Measurements from ENCODE around the gene RMRP. TPM values are rescaled to one million over a fixed set of nuclear protein-coding genes. Genes with fewer than 3 reads are reported as not detected.
A peak's percentile ranks its signal among the peaks of the same experiment; 100 is the strongest.

Gene RMRP
- total and polyA plus RNA-seq, 5 experiments from 2014 or later = 33.0 to 21,271 (median 14,495) TPM; not detected in 2

GRCh38 chr9:35695943-35696401 is 38.2 kb upstream of the RMRP start:
- no peaks in the 10 kb centered on the region for H3K9me3 Mint-ChIP-seq
- peaks cover 14 to 21% (median 15%) of the 10 kb centered on the region in 4 donors for H3K4me1 Mint-ChIP-seq
- POLR2A ChIA-PET = interaction anchor here (0.6 to 1.7 kb wide), 9 partner anchors 10 to 91 kb away, joined by 3 to 12 read pairs (median 4); partner anchors contain the start of genes CCDC107 and RMRP
- no peak overlapping the region for H3K4me3 Mint-ChIP-seq
- ATAC-seq (no peak), DNase-seq (no peak)
- H3K27me3 Mint-ChIP-seq = no peaks in the 10 kb centered on the region
- H3K36me3 Mint-ChIP-seq = peaks cover 0 to 16% (median 0%) of the 10 kb centered on the region in 3 donors
- peak overlapping the region in 3 of 10 donors; percentile 15 to 79 (median 69) for H3K27ac Mint-ChIP-seq

- POLR2A ChIA-PET = interaction anchor here (0.7 to 3.3 kb wide), 8 partner anchors 9 to 88 kb away, joined by 3 to 19 read pairs (median 5); partner anchors contain the start of genes ARHGEF39, CREB3, SIT1 and TLN1
- Mint-ChIP-seq H3K4me1 (peaks cover 18 to 33% (median 26%) of the 10 kb centered on the region in 4 donors), H3K27ac (peak overlapping the region in 7 of 10 donors; percentile 17 to 77 (median 48)), H3K9me3 (no peaks in the 10 kb centered on the region), H3K36me3 (peaks cover 0 to 3% (median 0%) of the 10 kb centered on the region in 3 donors), H3K4me3 (peak overlapping the region; percentile 86 to 94 (median 88)), H3K27me3 (no peaks in the 10 kb centered on the region)
- DNase-seq (no peak), ATAC-seq (no peak)
Measured at GRCh38 chr9:35691757-35692301, 34.0 kb upstream of the RMRP start.

GRCh38 chr9:35691334-35691650 is 33.5 kb upstream of the RMRP start:
- H3K4me1 Mint-ChIP-seq = peaks cover 12 to 27% (median 21%) of the 10 kb centered on the region in 4 donors
- no peaks in the 10 kb centered on the region for H3K36me3 Mint-ChIP-seq
- no peak for DNase-seq
- POLR2A ChIA-PET = interaction anchor here (0.9 to 3.3 kb wide), 9 partner anchors 8 to 87 kb away, joined by 3 to 19 read pairs (median 8); partner anchors contain the start of genes ARHGEF39, CCDC107, CREB3 and RMRP
- peak in 1 of 2 donors; percentile 31 for ATAC-seq
- peak overlapping the region; percentile 29 to 87 (median 78) for H3K27ac Mint-ChIP-seq
- H3K4me3 Mint-ChIP-seq = peak overlapping the region; percentile 86 to 94 (median 88)
- no peaks in the 10 kb centered on the region for H3K9me3 Mint-ChIP-seq
- no peaks in the 10 kb centered on the region for H3K27me3 Mint-ChIP-seq

- H3K27me3 Mint-ChIP-seq = no peaks in the 10 kb centered on the region
- POLR2A ChIA-PET = interaction anchor here (0.9 to 3.3 kb wide), 9 partner anchors 12 to 87 kb away, joined by 3 to 19 read pairs (median 8); partner anchors contain the start of genes ARHGEF39, CCDC107, CREB3 and RMRP
- H3K36me3 Mint-ChIP-seq = no peaks in the 10 kb centered on the region
- no peaks in the 10 kb centered on the region for H3K9me3 Mint-ChIP-seq
- DNase-seq = peak in 7 of 10 donors; percentile 17 to 39 (median 30)
- peaks cover 11 to 27% (median 21%) of the 10 kb centered on the region in 4 donors for H3K4me1 Mint-ChIP-seq
- H3K27ac Mint-ChIP-seq = peak overlapping the region; percentile 29 to 87 (median 78)
- peak; percentile 63 to 71 for ATAC-seq
- peak overlapping the region; percentile 86 to 94 (median 88) for H3K4me3 Mint-ChIP-seq
Measured at GRCh38 chr9:35690614-35691333, 33.0 kb upstream of the RMRP start.

- POLR2A ChIA-PET = interaction anchor here (1.3 to 3.3 kb wide), 8 partner anchors 13 to 73 kb away, joined by 4 to 19 read pairs (median 10); partner anchors contain the start of genes ARHGEF39, CCDC107, CD72 and CREB3
- DNase-seq = no peak
- Mint-ChIP-seq H3K36me3 (no peaks in the 10 kb centered on the region), H3K4me3 (peak overlapping the region; percentile 69 to 90 (median 83)), H3K27ac (peak overlapping the region in 4 of 10 donors; percentile 43 to 67 (median 56)), H3K27me3 (no peaks in the 10 kb centered on the region), H3K9me3 (no peaks in the 10 kb centered on the region), H3K4me1 (peaks cover 11 to 27% (median 21%) of the 10 kb centered on the region in 4 donors)
- ATAC-seq = peak; percentile 7 to 21
Measured at GRCh38 chr9:35690294-35690613, 32.4 kb upstream of the RMRP start.

GRCh38 chr9:35689542-35690293 is 31.9 kb upstream of the RMRP start, which contains the start of gene TPM2:
TSS of gene TPM2 (minus strand) at chr9:35689925. CDS start at chr9:35689817, 108 bp downstream.
- Mint-ChIP-seq H3K36me3 (no peaks in the 10 kb centered on the region), H3K9me3 (no peaks in the 10 kb centered on the region), H3K4me3 (peak within 1 kb of the TSS; percentile 86 to 94 (median 88)), H3K27ac (peak within 1 kb of the TSS; percentile 68 to 89 (median 80)), H3K27me3 (no peaks in the 10 kb centered on the region), H3K4me1 (peaks cover 11 to 27% (median 21%) of the 10 kb centered on the region in 4 donors)
- DNase-seq (no peak), ATAC-seq (no peak)
- POLR2A ChIA-PET = interaction anchor here (0.6 to 3.3 kb wide), 8 partner anchors 25 to 592 kb away, joined by 3 to 19 read pairs (median 10); partner anchors contain the start of genes ARHGEF39, CCDC107, CD72 and CREB3

GRCh38 chr9:35688558-35689541 is 31.0 kb upstream of the RMRP start:
- ATAC-seq (peak in 1 of 2 donors; percentile 42), DNase-seq (no peak)
- H3K36me3 Mint-ChIP-seq = no peaks in the 10 kb centered on the region
- peak overlapping the region in 9 of 10 donors; percentile 37 to 89 (median 77) for H3K27ac Mint-ChIP-seq
- peak overlapping the region; percentile 47 to 79 (median 70) for H3K4me3 Mint-ChIP-seq
- H3K27me3 Mint-ChIP-seq = no peaks in the 10 kb centered on the region
- peaks cover 11 to 27% (median 21%) of the 10 kb centered on the region in 4 donors for H3K4me1 Mint-ChIP-seq
- POLR2A ChIA-PET = interaction anchor here (0.6 to 3.3 kb wide), 9 partner anchors 13 to 591 kb away, joined by 3 to 14 read pairs (median 5); partner anchors contain the start of genes CD72, CREB3, SIT1 and TLN1
- no peaks in the 10 kb centered on the region for H3K9me3 Mint-ChIP-seq

GRCh38 chr9:35687972-35688557 is 30.2 kb upstream of the RMRP start:
- POLR2A ChIA-PET = interaction anchor here (0.7 to 2.1 kb wide), 7 partner anchors 12 to 74 kb away, joined by 3 to 8 read pairs (median 4); partner anchors contain the start of gene CD72
- ATAC-seq (no peak), DNase-seq (no peak)
- Mint-ChIP-seq H3K4me1 (peaks cover 11 to 27% (median 21%) of the 10 kb centered on the region in 4 donors), H3K27ac (peak overlapping the region in 5 of 10 donors; percentile 5 to 89 (median 37)), H3K9me3 (no peaks in the 10 kb centered on the region), H3K36me3 (no peaks in the 10 kb centered on the region), H3K4me3 (peak overlapping the region in 2 of 10 donors; percentile 26 to 62), H3K27me3 (no peaks in the 10 kb centered on the region)

- peak overlapping the region in 5 of 10 donors; percentile 3 to 83 (median 68) for H3K27ac Mint-ChIP-seq
- H3K4me1 Mint-ChIP-seq = peaks cover 11 to 27% (median 21%) of the 10 kb centered on the region in 4 donors
- peak overlapping the region in 4 of 10 donors; percentile 10 to 67 (median 55) for H3K4me3 Mint-ChIP-seq
Measured at GRCh38 chr9:35687306-35687705, 29.5 kb upstream of the RMRP start.

More at GRCh38 chr9:35687306-35687705, 29.5 kb upstream of the RMRP start:
- Mint-ChIP-seq H3K36me3 (no peaks in the 10 kb centered on the region), H3K27me3 (no peaks in the 10 kb centered on the region), H3K9me3 (no peaks in the 10 kb centered on the region)
- ATAC-seq = no peak
- POLR2A ChIA-PET = interaction anchor here (0.9 to 2.1 kb wide), 3 partner anchors 13 to 40 kb away, joined by 3 to 8 read pairs (median 3); no protein-coding TSS in a partner anchor
- no peak for DNase-seq

Measured in naive thymus-derived CD8-positive, alpha-beta T cell (primary cell).